Left lung (tissue), 10 donors: Measurements from ENCODE around the gene C12orf75. TPM values are rescaled to one million over a fixed set of nuclear protein-coding genes. Genes with fewer than 3 reads are reported as not detected.
"Not testable (repeated sequence)": the region's sequence is repeated elsewhere in the genome, so short reads cannot be mapped to it uniquely, and the experiment has no call there.

ENCODE experiments used
- ATAC-seq: fragments of 200-7000 bp; cut with Tn5 transposase; one replicate; pipeline ENCODE4 v1.9.1; 2020; ENCODE audit warnings: moderate library complexity
- DNase-seq, 4 donors: peaks; one replicate each; pipeline ENCODE4 v3.0.0-alpha.2; 2013 to 2020
- H3K27ac ChIP-seq, 2 donors: fragments of 200-600 bp; sonication (generic) in 1 of 2; one replicate each; pipeline versions ENCODE4 v1.5.0 to v1.8.0; 2020 to 2021
- H3K27me3 ChIP-seq, 2 donors: fragments of 200-600 bp; sonication (generic) in 1 of 2; one replicate each; pipeline versions ENCODE4 v1.5.0 to v1.8.0; 2020 to 2021
- H3K36me3 ChIP-seq, 2 donors: fragments of 200-600 bp; sonication (generic) in 1 of 2; one replicate each; pipeline versions ENCODE4 v1.5.0 to v1.8.0; 2020 to 2021
- H3K4me1 ChIP-seq, 2 donors: fragments of 200-600 bp; one replicate each; pipeline ENCODE4 v1.8.0; 2021
- H3K4me3 ChIP-seq, 2 donors: fragments of 200-600 bp; sonication (generic) in 1 of 2; one replicate each; pipeline versions ENCODE4 v1.5.0 to v1.8.0; 2020 to 2021; ENCODE audit warnings: mild to moderate bottlenecking in 1 of 2
- H3K9me3 ChIP-seq, 2 donors: fragments of 200-600 bp; sonication (generic) in 1 of 2; one replicate each; pipeline versions ENCODE4 v1.5.0 to v1.8.0; 2020 to 2021
- CTCF ChIP-seq, 2 donors: fragments of 200-600 bp; sonication (generic) in 1 of 2; IDR thresholded peaks; one replicate each; pipeline versions ENCODE4 v1.5.0 to v1.8.0; 2021; ENCODE audit warnings: antibody characterized with exemption in 2 of 2
- intact Hi-C, 2 donors: fragments of 100-400 bp; cut with DNase I; formaldehyde crosslinking; loops; one replicate each; pipeline versions ENCODE4 v1.11.2 to v1.14.2; 2022
- polyA plus RNA-seq, 6 donors: library from polyadenylated mRNA; unstranded; fragments of 120-200 nt; gene quantifications; one replicate each; pipeline ENCODE4 v1.2.1, GENCODE V29; 2013; ENCODE audit not compliant: insufficient read length in 6 of 6
- total RNA-seq, 2 donors: library from RNA; stranded (reverse); fragmentation: NEBNext Ultra II Directional; extraction: Animal tissue kit (Norgen Biotek cat#: 25700); gene quantifications; one replicate each; pipeline ENCODE4 v1.2.1, GENCODE V29; 2021
- donor health status: DM: no; HTN: yes; CAD: no.
- donor health status: DM: no; HTN: no; CAD: no.

C12orf75 gene
- total and polyA plus RNA-seq, 8 donors = 16.2 to 27.7 (median 18.8) TPM

- Histone ChIP-seq H3K4me1 (no peaks in the 10 kb centered on the region), H3K4me3 (no peak overlapping the region), H3K9me3 (peaks cover 3 to 16% of the 10 kb centered on the region in 2 donors), H3K36me3 (no peaks in the 10 kb centered on the region), H3K27ac (no peak overlapping the region), H3K27me3 (peaks cover 0 to 5% of the 10 kb centered on the region in 2 donors)
- DNase-seq (no peak), ATAC-seq (no peak)
- intact Hi-C loops = no loop called here
- TF ChIP-seq CTCF (IDR thresholded peaks at IDR 0.05) = no peak
Measured at GRCh38 chr12:105337391-105337790, 6.9 kb downstream of the C12orf75 start.

GRCh38 chr12:105338966-105339365 is 8.5 kb downstream of the C12orf75 start:
- Histone ChIP-seq H3K9me3 (peaks cover 3 to 16% of the 10 kb centered on the region in 2 donors), H3K36me3 (no peaks in the 10 kb centered on the region), H3K27me3 (no peaks in the 10 kb centered on the region), H3K4me1 (no peaks in the 10 kb centered on the region), H3K27ac (no peak overlapping the region), H3K4me3 (no peak overlapping the region)
- no peak for ATAC-seq
- intact Hi-C loops = no loop called here
- DNase-seq = no peak
- no peak for TF ChIP-seq CTCF (IDR thresholded peaks at IDR 0.05)

GRCh38 chr12:105341010-105341409 is 10.5 kb downstream of the C12orf75 start:
- intact Hi-C loops = no loop called here

GRCh38 chr12:105341620-105342019 is 11.1 kb downstream of the C12orf75 start:
- H3K4me1 ChIP-seq, intact Hi-C loops, H3K27ac ChIP-seq, H3K36me3 ChIP-seq, H3K27me3 ChIP-seq, DNase-seq, ATAC-seq, H3K4me3 ChIP-seq: not testable (repeated sequence)
- H3K9me3 ChIP-seq = peaks cover 3 to 16% of the 10 kb centered on the region in 2 donors

More at GRCh38 chr12:105341010-105341409, 10.5 kb downstream of the C12orf75 start:
- Histone ChIP-seq H3K36me3 (no peaks in the 10 kb centered on the region), H3K9me3 (peaks cover 3 to 16% of the 10 kb centered on the region in 2 donors), H3K4me1 (no peaks in the 10 kb centered on the region), H3K27ac (no peak overlapping the region), H3K27me3 (no peaks in the 10 kb centered on the region), H3K4me3 (no peak overlapping the region)
- no peak for DNase-seq
- no peak for ATAC-seq
- TF ChIP-seq CTCF (IDR thresholded peaks at IDR 0.05) = no peak

GRCh38 chr12:105342464-105342863 is 12.0 kb downstream of the C12orf75 start:
- Histone ChIP-seq H3K36me3 (no peaks in the 10 kb centered on the region), H3K4me3 (no peak overlapping the region), H3K4me1 (no peaks in the 10 kb centered on the region), H3K9me3 (peaks cover 3 to 16% of the 10 kb centered on the region in 2 donors), H3K27me3 (no peaks in the 10 kb centered on the region), H3K27ac (no peak overlapping the region)
- no peak for TF ChIP-seq CTCF (IDR thresholded peaks at IDR 0.05)
- intact Hi-C loops = no loop called here
- DNase-seq (no peak), ATAC-seq (no peak)

- intact Hi-C loops = no loop called here
- no peak for DNase-seq
- TF ChIP-seq CTCF (IDR thresholded peaks at IDR 0.05) = no peak
Measured at GRCh38 chr12:105343836-105344235, 13.3 kb downstream of the C12orf75 start.

More at GRCh38 chr12:105343836-105344235, 13.3 kb downstream of the C12orf75 start:
- ATAC-seq = no peak
- H3K36me3 ChIP-seq = no peaks in the 10 kb centered on the region
- no peaks in the 10 kb centered on the region for H3K4me1 ChIP-seq
- peaks cover 3 to 16% of the 10 kb centered on the region in 2 donors for H3K9me3 ChIP-seq
- H3K27me3 ChIP-seq = no peaks in the 10 kb centered on the region
- H3K4me3 ChIP-seq = no peak overlapping the region
- H3K27ac ChIP-seq = no peak overlapping the region
